ENCODE measurements around the gene TFB1M. TPM values are rescaled to one million over a fixed set of nuclear protein-coding genes. Genes with fewer than 3 reads are reported as not detected.
A peak's percentile ranks its signal among the peaks of the same experiment; 100 is the strongest.

The TFB1M gene
- polyA plus RNA-seq, 2 of the 4 experiments (the other 2 are of a cell fraction), result 9.8 to 19.5 TPM

DNA sequence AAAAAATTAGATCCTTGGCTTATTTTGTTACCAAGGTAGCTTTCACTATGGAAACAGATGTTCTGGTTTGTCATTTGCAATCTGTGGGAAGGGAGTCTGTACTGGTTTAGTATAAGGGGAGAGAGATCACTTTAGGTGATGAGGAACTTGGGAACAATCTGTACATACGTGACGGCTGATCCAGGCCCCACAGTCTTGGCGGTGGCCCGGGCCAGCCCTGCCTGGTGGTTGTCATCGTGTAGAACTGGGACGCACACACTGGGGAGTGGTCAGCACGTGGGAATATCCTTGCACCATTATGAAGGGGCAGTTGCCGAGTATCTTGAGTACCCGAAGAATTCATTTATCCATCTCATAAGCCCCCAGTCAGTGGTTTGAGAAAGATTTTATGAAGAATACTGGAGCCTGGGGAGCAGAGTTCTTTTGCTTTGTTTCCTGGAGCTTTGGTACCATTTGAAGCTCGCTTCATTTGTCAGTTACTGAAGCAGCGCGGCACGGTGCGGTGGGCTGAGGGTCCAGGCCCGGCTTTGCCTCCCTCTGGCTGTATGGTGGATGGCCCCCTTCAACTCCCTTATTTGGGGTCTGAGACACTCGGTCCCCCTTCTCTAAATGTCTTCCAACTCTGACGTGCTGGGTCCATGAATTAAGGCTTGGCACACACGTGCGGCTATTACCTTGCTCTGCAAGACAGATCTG lies 73.2 kb downstream of the TFB1M start:
- no peak overlapping the region for H3K27ac ChIP-seq
- 91% methylated on average over 19 of the region's 19 CpGs for WGBS (ENCODE audit: missing lambda C conversion rate)
- DNase-seq (ENCODE audit: low read depth in 1 of 2, low spot score in 1 of 2), result no peak
- no peaks in the 10 kb centered on the region for H3K4me1 ChIP-seq
- POLR2A ChIA-PET, result interaction anchor here (0.6 kb wide), 1 partner anchor 293 kb away, joined by 4 read pairs; no protein-coding TSS in a partner anchor
- H3K4me2 ChIP-seq, result no peak overlapping the region
- ATAC-seq, result no peak
- CTCF ChIA-PET, result interaction anchor here (0.6 to 1.2 kb wide), 2 partner anchors 27 to 200 kb away, joined by 3 read pairs; no protein-coding TSS in a partner anchor
- peaks cover 4% of the 10 kb centered on the region; the same call in 2 of the 3 replicates for H3K9me3 ChIP-seq
- H3K4me3 ChIP-seq, result no peak overlapping the region
- FAIRE-seq, result no peak
- TF ChIP-seq EP300 (IDR thresholded peaks at IDR 0.05) (no peak), ZC3H11A (IDR thresholded peaks at IDR 0.05) (no peak), RNF2 (IDR thresholded peaks at IDR 0.05; ENCODE audit: borderline replicate concordance, low read depth) (no peak), RFX5 (IDR thresholded peaks at IDR 0.05) (no peak), FOSL2 (IDR thresholded peaks at IDR 0.05) (no peak), FOSL2 (CRISPR knock-in tag; IDR thresholded peaks at IDR 0.05) (no peak)
- TF ChIP-seq, protein P1, sequence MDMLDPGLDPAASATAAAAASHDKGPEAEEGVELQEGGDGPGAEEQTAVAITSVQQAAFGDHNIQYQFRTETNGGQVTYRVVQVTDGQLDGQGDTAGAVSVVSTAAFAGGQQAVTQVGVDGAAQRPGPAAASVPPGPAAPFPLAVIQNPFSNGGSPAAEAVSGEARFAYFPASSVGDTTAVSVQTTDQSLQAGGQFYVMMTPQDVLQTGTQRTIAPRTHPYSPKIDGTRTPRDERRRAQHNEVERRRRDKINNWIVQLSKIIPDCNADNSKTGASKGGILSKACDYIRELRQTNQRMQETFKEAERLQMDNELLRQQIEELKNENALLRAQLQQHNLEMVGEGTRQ (IDR thresholded peaks at IDR 0.05), result no peak
- TF ChIP-seq, protein P2, sequence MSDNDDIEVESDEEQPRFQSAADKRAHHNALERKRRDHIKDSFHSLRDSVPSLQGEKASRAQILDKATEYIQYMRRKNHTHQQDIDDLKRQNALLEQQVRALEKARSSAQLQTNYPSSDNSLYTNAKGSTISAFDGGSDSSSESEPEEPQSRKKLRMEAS (IDR thresholded peaks at IDR 0.05), result no peak
- TF ChIP-seq, protein P3, sequence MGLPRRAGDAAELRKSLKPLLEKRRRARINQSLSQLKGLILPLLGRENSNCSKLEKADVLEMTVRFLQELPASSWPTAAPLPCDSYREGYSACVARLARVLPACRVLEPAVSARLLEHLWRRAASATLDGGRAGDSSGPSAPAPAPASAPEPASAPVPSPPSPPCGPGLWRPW (IDR thresholded peaks at IDR 0.05), result no peak

DNA sequence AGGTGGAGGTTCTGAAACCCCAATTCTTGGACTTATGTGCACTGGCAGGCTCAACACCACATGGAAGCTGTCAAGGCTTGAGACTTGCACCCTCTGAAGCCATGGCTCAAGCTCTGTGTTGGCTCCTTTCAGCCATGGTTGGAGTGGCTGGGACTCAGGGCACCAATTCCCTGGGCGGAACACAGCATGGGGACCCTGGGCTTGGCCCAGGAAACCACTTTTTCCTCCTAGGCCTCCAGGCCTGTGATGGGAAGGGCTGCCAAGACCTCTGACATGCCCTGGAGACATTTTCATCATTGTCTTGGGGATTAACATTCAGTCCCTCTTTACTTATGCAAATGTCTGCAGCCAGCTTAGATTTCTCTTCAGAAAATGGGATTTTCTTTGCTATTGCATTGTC lies 76.7 kb downstream of the TFB1M start:
- no peak for FAIRE-seq
- 100% methylated on average over 1 of the region's 1 CpG for WGBS (ENCODE audit: missing lambda C conversion rate)
- Histone ChIP-seq H3K27ac (no peak overlapping the region), H3K4me1 (no peaks in the 10 kb centered on the region), H3K9me3 (peaks cover 4% of the 10 kb centered on the region; the same call in 2 of the 3 replicates), H3K4me2 (no peak overlapping the region), H3K4me3 (no peak overlapping the region)
- CTCF ChIA-PET, result interaction anchor here (0.5 to 1.3 kb wide), 2 partner anchors 31 to 595 kb away, joined by 3 read pairs; no protein-coding TSS in a partner anchor
- TF ChIP-seq HEYL (CRISPR knock-in tag; IDR thresholded peaks at IDR 0.05) (no peak), RCOR1 (IDR thresholded peaks at IDR 0.05; ENCODE audit: low read depth, low read length) (no peak), ZFP36 (IDR thresholded peaks at IDR 0.05; ENCODE audit: borderline replicate concordance, partially characterized antibody) (peak; percentile 64)
- DNase-seq (ENCODE audit: low read depth in 1 of 2, low spot score in 1 of 2), result no peak
- ATAC-seq, result no peak
- POLR2A ChIA-PET, result no interaction called here

DNA sequence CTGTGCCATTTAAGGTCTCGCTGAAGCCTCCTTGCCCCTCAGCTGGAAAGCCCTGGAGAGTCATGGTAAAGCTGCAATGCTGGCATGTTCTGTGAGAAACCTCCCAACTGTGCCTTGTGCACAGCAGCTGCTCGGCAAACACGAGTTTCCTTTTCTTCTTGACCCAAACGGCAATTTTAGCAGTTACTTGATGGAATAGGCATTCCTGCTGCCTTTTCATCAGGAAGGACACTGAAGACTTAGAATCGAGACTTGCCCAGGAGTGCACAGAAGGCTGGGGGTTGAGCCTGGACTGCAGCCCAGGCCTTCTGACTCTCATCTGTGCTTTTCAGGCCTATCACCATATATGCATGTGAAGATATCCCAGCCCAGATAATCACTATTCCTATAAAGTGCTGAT lies 79.2 kb downstream of the TFB1M start:
- no peak for FAIRE-seq
- TF ChIP-seq CBX2 (IDR thresholded peaks at IDR 0.05; ENCODE audit: borderline replicate concordance, low read depth) (no peak), CHD2 (IDR thresholded peaks at IDR 0.05; ENCODE audit: low read length, partially characterized antibody) (no peak), FOXS1 (CRISPR knock-in tag; IDR thresholded peaks at IDR 0.05) (no peak), JUNB (IDR thresholded peaks at IDR 0.05) (no peak), MAZ (IDR thresholded peaks at IDR 0.05; ENCODE audit: borderline replicate concordance, low read depth, low read length) (no peak)
- no peak overlapping the region for H3K27ac ChIP-seq
- WGBS (ENCODE audit: missing lambda C conversion rate), result 60% methylated on average over 5 of the region's 5 CpGs
- peaks cover 4% of the 10 kb centered on the region; the same call in 2 of the 3 replicates for H3K9me3 ChIP-seq
- ATAC-seq, result no peak
- H3K4me2 ChIP-seq, result no peak overlapping the region
- ChIA-PET POLR2A (no interaction called here), CTCF (interaction anchor here (1.3 to 2.3 kb wide), 3 partner anchors 13 to 58 kb away, joined by 3 to 7 read pairs (median 3); no protein-coding TSS in a partner anchor)
- DNase-seq (ENCODE audit: low read depth in 1 of 2, low spot score in 1 of 2), result no peak
- H3K4me3 ChIP-seq, result no peak overlapping the region
- no peaks in the 10 kb centered on the region for H3K4me1 ChIP-seq

DNA sequence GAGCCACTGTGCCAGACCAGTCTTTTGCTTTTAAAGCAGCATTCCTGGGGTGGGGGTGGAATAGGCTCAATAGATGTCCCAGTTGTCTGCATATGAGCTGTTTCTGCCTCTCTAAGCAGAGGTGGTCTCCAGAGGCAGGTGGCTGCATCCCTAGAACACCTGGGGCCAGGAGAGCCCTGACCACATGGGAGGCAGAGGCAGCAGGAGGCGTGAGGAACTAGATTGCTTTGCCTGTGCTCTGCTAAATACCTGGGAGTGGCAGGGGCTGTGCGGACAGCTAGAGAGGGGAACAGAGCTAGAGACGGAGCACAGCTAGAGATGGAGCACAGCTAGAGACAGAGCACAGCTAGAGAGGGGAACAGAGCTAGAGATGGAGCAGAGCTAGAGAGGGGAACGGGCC lies 79.6 kb downstream of the TFB1M start:
- FAIRE-seq, result no peak
- H3K4me3 ChIP-seq, result no peak overlapping the region
- ChIA-PET POLR2A (no interaction called here), CTCF (interaction anchor here (1.3 to 2.3 kb wide), 3 partner anchors 13 to 57 kb away, joined by 3 to 7 read pairs (median 3); no protein-coding TSS in a partner anchor)
- H3K4me1 ChIP-seq, result no peaks in the 10 kb centered on the region
- no peak for TF ChIP-seq HOXB5 (CRISPR knock-in tag; IDR thresholded peaks at IDR 0.05)
- TF ChIP-seq GATA3 (IDR thresholded peaks at IDR 0.05; ENCODE audit: borderline replicate concordance), result no peak
- no peak for TF ChIP-seq ZFP36 (IDR thresholded peaks at IDR 0.05; ENCODE audit: borderline replicate concordance, partially characterized antibody)
- TF ChIP-seq MAZ (IDR thresholded peaks at IDR 0.05; ENCODE audit: borderline replicate concordance, low read depth, low read length), result no peak
- no peak for TF ChIP-seq KDM5A (IDR thresholded peaks at IDR 0.05)
- 92% methylated on average over 4 of the region's 4 CpGs for WGBS (ENCODE audit: missing lambda C conversion rate)
- peaks cover 4% of the 10 kb centered on the region; the same call in 2 of the 3 replicates for H3K9me3 ChIP-seq
- no peak overlapping the region for H3K4me2 ChIP-seq
- H3K27ac ChIP-seq, result no peak overlapping the region
- no peak for ATAC-seq
- DNase-seq (ENCODE audit: low read depth in 1 of 2, low spot score in 1 of 2), result no peak

All from A549 (cell line).